Neural crest cell (in vitro differentiated cells): ENCODE results near the gene ERC2. TPM values are rescaled to one million over a fixed set of nuclear protein-coding genes. Genes with fewer than 3 reads are reported as not detected.

Experiments used
- DNase-seq: peaks from one replicate; pipeline ENCODE4 v3.0.0; 2021; ENCODE audit warnings: low read depth, mixed read lengths, low spot score
- H3K27ac Mint-ChIP-seq: one replicate; pipeline ENCODE4 v1.8.0; 2021; ENCODE audit warnings: mild to moderate bottlenecking, mixed read lengths; ENCODE audit not compliant: unreplicated experiment
- H3K27me3 Mint-ChIP-seq: 2 replicates; pipeline ENCODE4 v1.8.0; 2021; ENCODE audit warnings: low read depth, mild to moderate bottlenecking, mixed read lengths
- H3K36me3 Mint-ChIP-seq: 2 replicates; pipeline ENCODE4 v1.8.0; 2021; ENCODE audit warnings: low read depth, mild to moderate bottlenecking, mixed read lengths
- H3K4me1 Mint-ChIP-seq: 2 replicates; pipeline ENCODE4 v1.8.0; 2021; ENCODE audit warnings: mixed read lengths
- H3K4me3 Mint-ChIP-seq: one replicate; pipeline ENCODE4 v1.8.0; 2021; ENCODE audit warnings: mild to moderate bottlenecking, mixed read lengths
- H3K9me3 Mint-ChIP-seq: 2 replicates; pipeline ENCODE4 v1.8.0; 2021; ENCODE audit warnings: mixed read lengths
- CTCF ChIP-seq: fragments of 200-600 bp; sonication (generic); conservative IDR thresholded peaks from 2 replicates; pipeline ENCODE4 v1.5.0; 2021; ENCODE audit warnings: antibody characterized with exemption, mild to moderate bottlenecking
- total RNA-seq: library from RNA; stranded (reverse); gene quantifications from 2 replicates; pipeline ENCODE4 v1.2.1, GENCODE V29; 2021

ERC2 gene
- total RNA-seq, 1 donor from 2014 or later: 13.5 TPM

GRCh38 chr3:56144805-56145204, 323.5 kb downstream of the ERC2 start:
- H3K4me1 Mint-ChIP-seq: no peaks in the 10 kb centered on the region
- no peak for TF ChIP-seq CTCF
- H3K9me3 Mint-ChIP-seq: no peaks in the 10 kb centered on the region
- H3K27ac Mint-ChIP-seq: no peak overlapping the region
- H3K4me3 Mint-ChIP-seq: no peak overlapping the region
- no peaks in the 10 kb centered on the region for H3K27me3 Mint-ChIP-seq
- DNase-seq: no peak
- peaks cover 2% of the 10 kb centered on the region for H3K36me3 Mint-ChIP-seq

- DNase-seq: no peak
- Mint-ChIP-seq H3K4me3 (no peak overlapping the region), H3K27me3 (no peaks in the 10 kb centered on the region), H3K27ac (no peak overlapping the region), H3K36me3 (peaks cover 6% of the 10 kb centered on the region), H3K4me1 (peaks cover 2% of the 10 kb centered on the region), H3K9me3 (no peaks in the 10 kb centered on the region)
- TF ChIP-seq CTCF: no peak
These were observed 330.9 kb downstream of the ERC2 start for GRCh38 chr3:56137415-56137814.

DNA sequence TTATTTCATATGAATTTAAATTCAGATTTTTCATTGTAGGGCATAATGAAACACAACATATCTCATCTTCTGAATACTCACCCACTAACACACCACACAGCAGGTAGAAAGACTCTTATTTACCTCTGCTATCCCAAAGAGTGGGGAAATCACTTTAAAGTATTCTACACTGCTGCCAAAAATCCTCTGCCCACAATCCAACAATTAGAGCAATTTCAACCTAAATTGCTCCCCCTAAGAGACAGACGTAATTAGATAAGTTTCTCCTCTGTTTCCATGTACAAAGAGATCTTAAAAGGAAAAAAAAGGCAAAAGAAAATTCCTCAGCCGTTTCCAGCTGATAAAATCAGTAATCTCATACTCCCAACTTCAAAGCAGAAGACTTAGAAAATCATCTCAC, 331.8 kb downstream of the ERC2 start:
- TF ChIP-seq CTCF: no peak
- H3K4me3 Mint-ChIP-seq: no peak overlapping the region
- H3K27ac Mint-ChIP-seq: no peak overlapping the region

GRCh38 chr3:56135941-56136340, 332.3 kb downstream of the ERC2 start:
- Mint-ChIP-seq H3K27ac (no peak overlapping the region), H3K4me1 (peaks cover 17% of the 10 kb centered on the region), H3K9me3 (no peaks in the 10 kb centered on the region), H3K36me3 (peaks cover 4% of the 10 kb centered on the region), H3K27me3 (no peaks in the 10 kb centered on the region), H3K4me3 (no peak overlapping the region)
- no peak for TF ChIP-seq CTCF
- DNase-seq: no peak

More for the DNA sequence above, 331.8 kb downstream of the ERC2 start:
- no peak for DNase-seq
- Mint-ChIP-seq H3K9me3 (no peaks in the 10 kb centered on the region), H3K4me1 (peaks cover 11% of the 10 kb centered on the region), H3K36me3 (peaks cover 6% of the 10 kb centered on the region), H3K27me3 (no peaks in the 10 kb centered on the region)

DNA sequence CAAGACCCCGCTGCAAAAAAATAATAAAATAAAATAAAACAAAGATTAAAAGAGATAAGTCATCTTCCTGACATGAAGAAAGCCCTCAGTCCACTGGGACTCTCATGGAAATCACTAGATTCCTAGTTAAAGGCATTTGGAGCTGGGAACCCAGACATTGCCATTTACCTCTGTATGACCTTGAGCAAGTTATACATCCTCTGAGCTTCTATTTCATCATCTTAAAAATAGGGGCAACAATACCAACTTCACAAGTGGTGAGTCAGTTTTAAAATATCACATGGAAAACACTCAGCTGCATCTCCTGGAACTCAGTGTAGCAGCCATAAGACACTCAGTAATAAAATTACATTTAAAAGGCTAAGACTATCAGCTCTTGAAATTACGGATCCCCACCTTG, 334.8 kb downstream of the ERC2 start:
- no peak for DNase-seq
- no peak overlapping the region for H3K27ac Mint-ChIP-seq
- H3K4me3 Mint-ChIP-seq: no peak overlapping the region
- H3K4me1 Mint-ChIP-seq: peaks cover 41% of the 10 kb centered on the region
- no peak for TF ChIP-seq CTCF
- no peaks in the 10 kb centered on the region for H3K9me3 Mint-ChIP-seq
- H3K36me3 Mint-ChIP-seq: peaks cover 2% of the 10 kb centered on the region
- H3K27me3 Mint-ChIP-seq: no peaks in the 10 kb centered on the region

GRCh38 chr3:56132762-56133161, 335.5 kb downstream of the ERC2 start:
- H3K4me3 Mint-ChIP-seq: no peak overlapping the region
- H3K4me1 Mint-ChIP-seq: peaks cover 46% of the 10 kb centered on the region
- no peaks in the 10 kb centered on the region for H3K27me3 Mint-ChIP-seq
- H3K9me3 Mint-ChIP-seq: no peaks in the 10 kb centered on the region
- no peak for DNase-seq
- no peaks in the 10 kb centered on the region for H3K36me3 Mint-ChIP-seq
- TF ChIP-seq CTCF: no peak
- H3K27ac Mint-ChIP-seq: no peak overlapping the region
